GM21390 (cell line): ENCODE data around the gene CHD8.
A peak's percentile ranks its signal among the peaks of the same experiment; 100 is the strongest.

Source experiments
- ATAC-seq: cut with Tn5 transposase; IDR thresholded peaks from one replicate; pipeline ENCODE4 v1.9.1; 2021; ENCODE audit not compliant: unreplicated experiment

The CHD8 gene

DNA sequence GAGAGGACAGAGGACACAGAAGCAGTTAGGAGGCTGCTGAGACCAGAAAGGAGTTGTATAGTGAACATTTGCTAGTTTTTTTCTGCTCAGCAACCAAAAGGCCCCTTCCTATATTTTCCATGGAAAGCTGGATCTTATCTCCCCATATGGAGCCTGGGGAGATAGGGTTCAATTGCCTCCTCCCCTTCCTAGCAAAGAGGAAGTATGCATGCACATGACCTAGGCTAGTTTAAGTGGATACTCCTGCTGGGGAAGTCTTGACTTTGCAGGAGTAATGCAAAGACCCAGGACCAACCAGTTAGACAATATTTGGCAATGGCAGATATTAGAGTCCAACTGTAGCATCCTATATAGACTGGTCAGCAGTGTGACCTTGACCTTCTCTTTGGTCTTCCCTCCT lies 15.1 kb downstream of the CHD8 start:
- no peak for ATAC-seq

DNA sequence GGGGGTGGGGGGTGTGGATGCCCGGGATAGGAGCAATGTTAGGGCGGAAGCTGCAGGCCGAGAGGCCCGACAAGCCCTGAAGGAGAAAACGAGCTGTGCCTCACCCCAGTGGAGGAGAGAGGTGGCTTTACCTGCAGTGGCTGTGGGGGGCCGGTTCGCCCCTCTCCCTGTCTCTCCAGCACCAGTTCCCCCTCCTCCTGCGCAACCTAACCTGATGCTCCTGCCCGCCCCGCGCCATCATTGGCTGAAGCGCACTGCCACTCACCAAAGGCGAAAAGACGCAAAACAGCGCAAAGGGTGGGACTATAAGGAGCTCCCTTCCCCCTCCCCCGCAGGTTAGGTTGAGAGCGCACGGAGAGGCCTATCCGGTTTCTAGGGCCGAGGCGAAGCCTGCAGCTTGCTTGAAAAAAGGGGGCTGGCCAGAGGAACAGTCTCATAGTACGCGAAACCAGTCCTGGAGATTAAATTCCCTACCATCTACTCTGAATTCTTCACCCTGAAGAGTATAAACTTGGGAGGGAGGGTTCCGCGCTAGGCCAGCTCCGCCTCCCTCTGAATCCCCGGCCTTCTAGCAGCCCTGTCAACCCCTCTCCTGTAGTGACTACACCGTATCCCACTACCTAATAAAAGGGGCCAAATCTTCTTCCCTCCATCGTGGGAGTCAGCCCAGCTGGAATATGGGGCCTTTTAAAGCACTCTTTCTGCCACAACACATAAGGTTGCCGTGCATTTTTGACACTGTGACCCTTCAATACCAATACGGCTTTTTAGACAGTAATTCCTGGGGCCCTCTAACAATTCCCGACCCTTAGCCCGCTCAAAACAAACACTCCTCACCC lies 18.6 kb downstream of the CHD8 start:
- ATAC-seq: peak; percentile 98

GRCh38 chr14:21436567-21437062 lies 19.3 kb downstream of the CHD8 start:
- peak; percentile 20 for ATAC-seq

- no peak for ATAC-seq
These were observed 24.8 kb downstream of the CHD8 start for GRCh38 chr14:21431126-21431525.

DNA sequence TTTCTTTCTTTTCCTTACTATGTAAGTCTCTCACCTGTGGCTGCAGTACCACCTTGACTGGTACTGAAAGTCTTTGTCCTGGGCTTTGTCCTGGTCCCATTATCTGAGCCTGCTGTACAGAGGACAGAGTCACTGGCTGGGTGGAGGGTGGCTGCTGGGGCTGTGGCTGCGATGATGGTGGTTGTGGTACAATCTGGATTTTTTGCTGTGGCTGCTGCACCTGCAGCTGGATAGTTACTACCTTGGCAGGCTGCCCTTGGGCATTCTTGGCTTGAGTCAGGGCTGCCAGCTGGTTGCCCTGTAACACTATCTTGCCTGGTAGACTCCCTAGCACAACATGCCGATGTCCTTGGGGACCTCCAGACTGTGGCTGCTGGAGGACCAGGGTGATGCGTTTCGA lies 27.0 kb downstream of the CHD8 start:
- no peak for ATAC-seq

DNA sequence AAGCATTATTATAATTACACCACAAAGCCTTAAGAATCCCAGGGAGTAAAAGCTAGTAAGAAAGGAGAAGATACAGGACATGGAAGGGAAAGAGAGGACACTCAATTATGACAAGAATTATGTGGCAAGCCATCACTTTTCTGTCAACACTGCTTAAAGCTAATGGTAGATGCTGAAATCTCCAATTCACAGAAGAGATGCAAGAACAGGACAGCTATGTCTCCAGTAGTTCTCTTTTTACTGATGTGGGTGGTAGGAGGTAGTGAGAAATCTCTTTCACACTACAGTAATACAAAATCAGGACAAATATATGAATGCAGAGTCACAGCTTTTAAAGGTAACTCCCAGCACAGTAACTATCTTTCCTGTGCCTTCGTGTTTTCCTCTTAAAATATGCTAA lies 29.2 kb downstream of the CHD8 start:
- ATAC-seq: no peak

DNA sequence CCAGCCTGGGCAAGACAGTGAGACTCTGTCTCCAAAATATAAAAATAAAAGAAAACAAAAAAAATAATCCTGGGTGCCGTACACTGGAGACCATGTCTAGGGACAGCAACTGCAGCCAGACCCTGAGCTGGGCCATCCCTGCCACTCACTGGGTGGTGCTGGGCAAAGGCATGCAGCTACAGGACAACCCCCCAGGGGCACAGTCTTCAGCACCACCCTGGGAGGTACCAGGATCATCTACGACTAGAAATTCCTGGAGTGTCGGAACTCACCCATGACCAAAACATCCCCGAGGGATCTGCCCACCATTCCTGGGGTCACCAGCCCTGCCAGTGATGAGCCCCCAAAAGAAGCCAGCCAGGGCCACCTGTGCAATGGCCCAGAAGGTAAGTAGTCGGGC lies 36.4 kb downstream of the CHD8 start:
- no peak for ATAC-seq

DNA sequence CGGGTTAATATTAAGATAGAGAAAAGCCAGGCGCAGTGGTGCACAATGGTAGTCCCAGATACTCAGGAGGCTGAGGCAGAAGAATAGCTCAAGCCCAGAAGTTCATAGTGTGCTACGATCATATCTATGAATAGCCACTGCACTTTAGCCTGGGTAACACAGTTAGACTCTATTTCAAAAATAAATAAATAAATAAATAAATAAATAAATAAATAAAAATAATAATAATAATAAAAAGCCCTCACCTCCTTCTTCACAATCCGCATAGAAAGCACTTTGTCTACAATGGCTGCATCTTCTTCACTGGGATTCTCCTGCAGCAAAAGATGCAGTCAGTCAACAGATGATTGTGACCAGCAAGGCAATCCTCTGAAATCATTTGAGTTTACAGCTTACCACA lies 40.6 kb downstream of the CHD8 start:
- no peak for ATAC-seq

GRCh38 chr14:21414137-21414631 lies 41.7 kb downstream of the CHD8 start:
- ATAC-seq: no peak

- ATAC-seq: no peak
These were observed 47.8 kb downstream of the CHD8 start for GRCh38 chr14:21408147-21408546.

- ATAC-seq: no peak
These were observed 49.7 kb downstream of the CHD8 start for GRCh38 chr14:21406213-21406612.

DNA sequence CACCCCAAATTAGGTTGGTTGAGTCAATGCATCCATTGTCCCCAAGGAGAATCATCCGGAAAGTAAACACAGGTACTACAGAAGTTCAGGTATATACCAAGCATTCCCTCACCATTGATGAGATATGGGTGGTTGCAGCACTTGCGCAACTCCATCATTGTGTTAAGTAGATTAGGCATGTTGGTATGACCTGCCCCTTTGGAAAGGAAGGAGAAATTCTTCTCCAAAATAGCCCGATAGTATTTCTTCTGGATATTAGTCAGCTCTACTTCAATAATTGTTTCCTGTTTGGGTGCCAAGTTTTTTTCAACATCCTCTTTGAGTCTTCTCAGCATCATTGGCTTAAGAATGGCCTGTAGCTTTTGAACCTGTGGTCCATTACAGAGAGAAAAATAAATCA lies 50.8 kb downstream of the CHD8 start:
- ATAC-seq: no peak

DNA sequence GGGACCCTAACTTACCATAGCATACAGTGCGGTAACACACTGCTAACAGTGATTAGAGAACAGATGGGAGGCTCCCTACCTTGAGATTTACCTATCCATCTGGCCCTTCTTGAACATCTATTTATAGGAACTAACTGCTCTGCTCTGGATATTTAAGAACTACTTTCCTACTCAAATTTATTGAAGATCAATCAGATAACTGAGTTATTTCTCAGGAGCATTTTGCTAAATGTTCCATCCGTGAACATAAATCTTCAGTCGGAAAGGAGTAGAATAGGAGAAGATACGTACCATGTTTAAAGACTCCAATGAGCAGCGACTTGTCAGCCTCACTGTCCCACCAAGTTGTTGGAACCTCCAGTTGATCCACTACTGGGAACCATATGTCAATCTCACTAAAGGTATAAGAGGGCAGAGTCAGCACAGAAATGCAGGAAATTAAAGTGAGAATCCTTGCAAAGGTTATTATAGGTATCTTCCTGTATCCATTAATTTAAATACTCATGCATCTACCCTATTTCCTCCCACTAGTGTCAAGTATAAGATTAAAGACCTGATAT lies 56.5 kb downstream of the CHD8 start:
- no peak for ATAC-seq

DNA sequence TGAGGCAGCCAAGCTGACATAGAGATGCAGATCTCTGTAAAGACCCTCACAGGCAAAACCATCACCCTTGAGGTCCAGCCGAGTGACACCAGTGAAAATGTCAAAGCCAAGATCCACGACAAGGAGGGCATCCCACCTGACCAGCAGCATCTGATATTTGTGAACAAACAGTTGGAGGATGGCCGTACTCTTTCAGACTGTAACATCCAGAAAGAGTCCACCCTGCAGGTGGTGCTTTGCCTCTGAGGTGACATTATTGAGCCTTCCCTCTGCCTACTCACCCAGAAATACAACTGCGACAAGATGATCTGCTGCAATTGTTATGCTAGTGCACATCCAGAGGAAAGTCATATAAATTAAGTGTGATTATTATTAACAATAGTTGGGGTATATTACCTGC lies 57.0 kb downstream of the CHD8 start:
- ATAC-seq: no peak

GRCh38 chr14:21395450-21395849 lies 60.5 kb downstream of the CHD8 start:
- no peak for ATAC-seq

DNA sequence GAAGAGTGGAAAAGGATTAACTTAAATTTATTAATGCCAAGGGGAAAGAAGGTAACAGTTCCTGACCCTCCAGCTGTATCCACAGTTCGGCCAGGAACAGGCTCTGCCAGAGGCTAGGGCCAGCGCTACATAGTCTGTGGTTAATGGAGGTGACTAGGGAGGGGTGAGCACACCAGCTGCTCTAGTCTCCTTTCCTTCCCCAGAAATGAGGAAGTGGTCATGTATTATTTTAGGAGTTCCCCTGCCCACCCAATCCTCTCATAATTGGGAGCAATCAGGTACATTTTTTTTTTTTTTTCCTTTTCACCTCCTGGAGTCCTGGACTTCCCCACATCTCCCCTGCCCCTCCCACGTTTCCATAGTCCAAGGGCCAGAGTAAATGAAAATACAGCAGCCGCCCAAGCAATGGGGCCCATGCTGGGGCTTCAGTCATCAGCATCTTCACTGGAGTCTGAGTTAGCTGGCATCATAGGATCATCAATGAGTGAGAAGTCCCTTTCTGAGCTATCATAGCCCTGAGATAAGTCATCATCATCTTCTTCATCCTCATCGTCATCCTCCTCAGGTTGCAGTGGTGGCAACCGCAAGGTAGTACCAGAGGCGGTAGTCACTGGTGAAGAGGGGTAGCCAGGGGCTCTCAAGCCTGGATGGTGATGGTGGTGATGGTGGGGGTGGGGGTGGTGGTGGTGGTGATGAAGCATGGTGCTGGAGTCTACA lies 70.6 kb downstream of the CHD8 start:
- no peak for ATAC-seq

- ATAC-seq: peak; percentile 31
These were observed 71.5 kb downstream of the CHD8 start for GRCh38 chr14:21384494-21384851.

GRCh38 chr14:21383848-21384493 lies 72.0 kb downstream of the CHD8 start, which contains the start of gene SUPT16H:
TSS of gene SUPT16H (minus strand) at chr14:21384019. CDS start at chr14:21383927, 92 bp downstream.
- peak; percentile 88 for ATAC-seq

GRCh38 chr14:21382886-21383847 lies 72.8 kb downstream of the CHD8 start:
- ATAC-seq: no peak

DNA sequence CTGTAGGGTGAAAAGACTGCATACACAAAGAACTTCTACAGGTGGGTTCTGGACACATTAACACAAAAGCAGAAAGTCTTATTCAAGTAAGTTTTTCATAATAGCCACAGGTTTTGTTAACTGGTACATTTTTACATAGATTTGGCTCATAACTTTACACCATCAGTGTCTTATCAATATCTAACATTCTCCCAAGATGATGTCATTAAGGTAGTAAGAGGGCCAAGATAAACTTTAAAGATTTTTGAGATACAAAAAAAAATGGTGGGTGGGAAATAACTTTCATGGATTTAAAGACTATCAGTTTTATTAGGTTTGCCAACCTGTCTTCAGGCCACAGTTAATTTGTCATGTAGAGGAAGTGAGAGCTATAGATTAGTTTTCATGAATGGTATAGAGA lies 73.8 kb downstream of the CHD8 start:
- ATAC-seq: no peak
